Activated naive CD4-positive, alpha-beta T cell treated with anti-CD3 and anti-CD28 coated beads, Interleukin-2, amount 10 ng/mL, durations not matched to agents 7 days and 5 days (primary cell): ENCODE measurements around the gene SUPT3H.
"Not testable (repeated sequence)": the region's sequence is repeated elsewhere in the genome, so short reads cannot be mapped to it uniquely, and the experiment has no call there.

ENCODE experiments used
- CTCF ChIA-PET: fragments of 350-600 bp; sonication (Branson Sonifier 250); formaldehyde crosslinking; loops from one replicate; lab custom pipeline; 2021; ENCODE audit warnings: antibody characterized with exemption; lab: Charles Lee
- DNase-seq: peaks from one replicate; pipeline ENCODE4 v3.0.0-alpha.2; 2020
- H3K27ac Mint-ChIP-seq: one replicate; pipeline ENCODE4 v1.8.0; 2021; ENCODE audit warnings: mild to moderate bottlenecking, moderate library complexity, mixed read lengths
- H3K27me3 Mint-ChIP-seq: one replicate; pipeline ENCODE4 v1.8.0; 2021; ENCODE audit warnings: mild to moderate bottlenecking, mixed read lengths
- H3K36me3 Mint-ChIP-seq: one replicate; pipeline ENCODE4 v1.8.0; 2021; ENCODE audit warnings: mixed read lengths
- H3K4me1 Mint-ChIP-seq: one replicate; pipeline ENCODE4 v1.8.0; 2021; ENCODE audit warnings: mixed read lengths
- H3K4me3 Mint-ChIP-seq: one replicate; pipeline ENCODE4 v1.8.0; 2021; ENCODE audit warnings: mild to moderate bottlenecking, moderate library complexity, mixed read lengths
- H3K9me3 Mint-ChIP-seq: one replicate; pipeline ENCODE4 v1.8.0; 2021; ENCODE audit warnings: mixed read lengths

The SUPT3H gene

GRCh38 chr6:45185403-45186251 lies 192.1 kb downstream of the SUPT3H start:
- peaks cover 22% of the 10 kb centered on the region for H3K4me1 Mint-ChIP-seq
- no peak overlapping the region for H3K4me3 Mint-ChIP-seq
- H3K27me3 Mint-ChIP-seq, result no peaks in the 10 kb centered on the region
- H3K27ac Mint-ChIP-seq, result no peak overlapping the region
- no peak for DNase-seq
- H3K36me3 Mint-ChIP-seq, result peaks cover 3% of the 10 kb centered on the region
- CTCF ChIA-PET, result interaction anchor here (0.6 to 1.5 kb wide), 3 partner anchors 14 to 30 kb away, joined by 3 to 4 read pairs (median 3); no protein-coding TSS in a partner anchor
- peaks cover 5% of the 10 kb centered on the region for H3K9me3 Mint-ChIP-seq

- DNase-seq, result no peak
- CTCF ChIA-PET, result interaction anchor here (1.4 to 1.5 kb wide), 2 partner anchors 14 to 30 kb away, joined by 3 to 4 read pairs; no protein-coding TSS in a partner anchor
- Mint-ChIP-seq H3K9me3 (peaks cover 5% of the 10 kb centered on the region), H3K36me3 (peaks cover 3% of the 10 kb centered on the region), H3K27me3 (no peaks in the 10 kb centered on the region), H3K27ac (no peak overlapping the region), H3K4me3 (no peak overlapping the region), H3K4me1 (peaks cover 22% of the 10 kb centered on the region)
Observed at GRCh38 chr6:45184937-45185336, 192.8 kb downstream of the SUPT3H start.

DNA sequence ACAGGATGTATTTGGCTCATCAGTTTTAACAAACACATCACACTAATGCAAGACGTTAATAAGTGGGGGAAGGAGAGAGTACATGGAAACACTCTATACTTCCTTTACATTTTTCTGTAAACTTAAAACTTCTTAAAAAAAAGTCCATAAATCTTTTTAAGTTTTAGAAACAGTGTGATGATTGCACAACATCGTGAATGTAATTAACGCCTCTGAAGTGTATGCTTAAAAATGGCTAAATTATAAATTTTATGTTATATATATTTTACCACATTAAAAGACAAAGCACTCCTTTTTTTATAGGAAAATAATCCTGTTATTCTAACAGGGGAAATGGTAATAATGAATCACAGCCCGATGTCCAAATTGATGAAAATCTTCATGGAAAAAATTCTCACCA lies 193.7 kb downstream of the SUPT3H start:
- CTCF ChIA-PET, result no interaction called here

GRCh38 chr6:45176373-45176772 lies 201.4 kb downstream of the SUPT3H start:
- H3K27ac Mint-ChIP-seq, H3K27me3 Mint-ChIP-seq: not testable (repeated sequence)

More for the DNA sequence above, 193.7 kb downstream of the SUPT3H start:
- Mint-ChIP-seq H3K27ac (no peak overlapping the region), H3K4me3 (no peak overlapping the region), H3K36me3 (peaks cover 3% of the 10 kb centered on the region), H3K4me1 (peaks cover 22% of the 10 kb centered on the region), H3K9me3 (peaks cover 8% of the 10 kb centered on the region), H3K27me3 (no peaks in the 10 kb centered on the region)
- DNase-seq, result no peak

GRCh38 chr6:45175272-45175671 lies 202.5 kb downstream of the SUPT3H start:
- Mint-ChIP-seq H3K27me3 (no peaks in the 10 kb centered on the region), H3K9me3 (peaks cover 7% of the 10 kb centered on the region), H3K27ac (no peak overlapping the region), H3K4me1 (peaks cover 11% of the 10 kb centered on the region), H3K36me3 (peaks cover 7% of the 10 kb centered on the region), H3K4me3 (no peak overlapping the region)
- CTCF ChIA-PET, result no interaction called here
- no peak for DNase-seq

More at GRCh38 chr6:45176373-45176772, 201.4 kb downstream of the SUPT3H start:
- DNase-seq, H3K4me3 Mint-ChIP-seq, H3K9me3 Mint-ChIP-seq, H3K36me3 Mint-ChIP-seq, CTCF ChIA-PET: not testable (repeated sequence)
- H3K4me1 Mint-ChIP-seq, result peaks cover 11% of the 10 kb centered on the region

- no peak for DNase-seq
- H3K9me3 Mint-ChIP-seq, result peaks cover 4% of the 10 kb centered on the region
- peaks cover 7% of the 10 kb centered on the region for H3K36me3 Mint-ChIP-seq
- no peak overlapping the region for H3K4me3 Mint-ChIP-seq
- no peak overlapping the region for H3K27ac Mint-ChIP-seq
- H3K27me3 Mint-ChIP-seq, result no peaks in the 10 kb centered on the region
- H3K4me1 Mint-ChIP-seq, result peaks cover 11% of the 10 kb centered on the region
- CTCF ChIA-PET, result no interaction called here
Observed at GRCh38 chr6:45174045-45174444, 203.7 kb downstream of the SUPT3H start.

- H3K4me3 Mint-ChIP-seq, result no peak overlapping the region
- no peaks in the 10 kb centered on the region for H3K27me3 Mint-ChIP-seq
- H3K9me3 Mint-ChIP-seq, result peaks cover 6% of the 10 kb centered on the region
- peaks cover 7% of the 10 kb centered on the region for H3K4me1 Mint-ChIP-seq
- CTCF ChIA-PET, result interaction anchor here (1.1 kb wide), 1 partner anchor 14 kb away, joined by 3 read pairs; no protein-coding TSS in a partner anchor
- H3K27ac Mint-ChIP-seq, result no peak overlapping the region
- H3K36me3 Mint-ChIP-seq, result peaks cover 6% of the 10 kb centered on the region
- no peak for DNase-seq
Observed at GRCh38 chr6:45171380-45171779, 206.4 kb downstream of the SUPT3H start.

- H3K4me1 Mint-ChIP-seq, result peaks cover 3% of the 10 kb centered on the region
- DNase-seq, result no peak
- H3K27ac Mint-ChIP-seq, result no peak overlapping the region
- H3K27me3 Mint-ChIP-seq, result no peaks in the 10 kb centered on the region
- CTCF ChIA-PET, result no interaction called here
- peaks cover 4% of the 10 kb centered on the region for H3K9me3 Mint-ChIP-seq
- H3K36me3 Mint-ChIP-seq, result peaks cover 3% of the 10 kb centered on the region
- H3K4me3 Mint-ChIP-seq, result no peak overlapping the region
Observed at GRCh38 chr6:45170309-45170708, 207.4 kb downstream of the SUPT3H start.

- H3K4me1 Mint-ChIP-seq, result no peaks in the 10 kb centered on the region
- H3K9me3 Mint-ChIP-seq, result peaks cover 2% of the 10 kb centered on the region
- no peak overlapping the region for H3K4me3 Mint-ChIP-seq
- DNase-seq, result no peak
- no peaks in the 10 kb centered on the region for H3K36me3 Mint-ChIP-seq
- no peaks in the 10 kb centered on the region for H3K27me3 Mint-ChIP-seq
- CTCF ChIA-PET, result no interaction called here
- no peak overlapping the region for H3K27ac Mint-ChIP-seq
Observed at GRCh38 chr6:45169815-45170214, 207.9 kb downstream of the SUPT3H start.

DNA sequence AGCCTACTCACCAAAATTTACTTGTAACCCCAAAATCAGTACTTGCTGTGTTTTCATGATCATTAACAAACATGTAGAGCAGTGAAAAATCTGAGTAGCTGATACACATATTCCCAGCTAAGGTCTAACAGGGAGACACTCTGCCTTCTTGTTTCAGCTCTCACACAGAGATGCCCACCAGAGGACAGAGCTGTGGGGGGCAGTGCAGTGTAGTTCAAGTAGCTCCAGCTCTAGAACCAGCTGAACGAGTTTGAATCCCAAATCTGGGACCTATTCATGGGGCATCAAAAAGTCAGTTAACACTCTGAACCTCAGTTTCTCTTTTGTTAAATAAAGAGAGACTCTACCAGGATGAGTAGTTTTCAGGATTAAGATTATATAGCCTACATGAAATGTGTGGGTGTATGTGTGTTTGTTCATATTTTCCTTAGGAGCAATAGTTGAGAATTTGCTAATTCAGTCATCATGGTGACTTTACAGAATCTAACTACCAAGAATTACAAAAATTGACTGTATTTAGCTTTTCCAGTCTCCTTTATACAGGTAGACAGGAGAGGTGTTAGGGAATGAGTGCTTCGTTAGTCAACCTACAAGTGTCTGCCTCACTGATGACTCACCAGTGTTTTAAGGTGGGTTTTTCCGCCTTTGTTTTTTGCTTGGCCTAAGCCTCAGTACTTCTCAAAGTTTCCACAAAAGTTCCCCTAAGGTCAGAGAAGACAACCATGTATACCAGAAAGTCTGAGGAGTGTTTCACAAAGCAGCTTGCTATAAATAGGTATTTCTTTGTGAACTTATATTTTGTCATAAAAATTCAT lies 213.6 kb downstream of the SUPT3H start:
- CTCF ChIA-PET, result interaction anchor here (0.6 to 0.9 kb wide), 2 partner anchors 234 to 758 kb away, joined by 3 read pairs; no protein-coding TSS in a partner anchor
- Mint-ChIP-seq H3K9me3 (peaks cover 10% of the 10 kb centered on the region), H3K27me3 (no peaks in the 10 kb centered on the region), H3K4me3 (no peak overlapping the region), H3K36me3 (peaks cover 6% of the 10 kb centered on the region), H3K27ac (no peak overlapping the region), H3K4me1 (peaks cover 12% of the 10 kb centered on the region)
- DNase-seq, result no peak

DNA sequence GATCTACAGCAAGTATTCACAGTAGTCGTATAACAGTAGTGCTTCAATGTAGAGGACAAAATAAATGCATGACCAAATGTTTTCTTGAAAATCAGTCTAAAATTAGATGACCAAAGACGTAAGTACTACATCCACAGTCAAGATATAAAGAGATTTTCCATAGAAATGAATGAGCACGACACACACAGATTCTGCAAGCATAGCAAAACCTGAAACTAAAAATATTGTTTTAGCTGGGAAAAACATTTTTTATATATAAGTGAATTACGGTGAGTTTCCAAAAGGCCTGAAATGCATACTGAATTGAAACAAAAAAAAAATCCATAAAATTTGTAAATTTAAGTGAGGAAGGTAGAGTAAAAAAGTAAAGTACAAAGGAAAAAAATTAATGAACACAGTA lies 217.4 kb downstream of the SUPT3H start:
- Mint-ChIP-seq H3K27ac (no peak overlapping the region), H3K4me1 (peaks cover 26% of the 10 kb centered on the region), H3K27me3 (no peaks in the 10 kb centered on the region), H3K9me3 (peaks cover 13% of the 10 kb centered on the region), H3K4me3 (no peak overlapping the region), H3K36me3 (peaks cover 6% of the 10 kb centered on the region)
- CTCF ChIA-PET, result no interaction called here
- DNase-seq, result no peak

DNA sequence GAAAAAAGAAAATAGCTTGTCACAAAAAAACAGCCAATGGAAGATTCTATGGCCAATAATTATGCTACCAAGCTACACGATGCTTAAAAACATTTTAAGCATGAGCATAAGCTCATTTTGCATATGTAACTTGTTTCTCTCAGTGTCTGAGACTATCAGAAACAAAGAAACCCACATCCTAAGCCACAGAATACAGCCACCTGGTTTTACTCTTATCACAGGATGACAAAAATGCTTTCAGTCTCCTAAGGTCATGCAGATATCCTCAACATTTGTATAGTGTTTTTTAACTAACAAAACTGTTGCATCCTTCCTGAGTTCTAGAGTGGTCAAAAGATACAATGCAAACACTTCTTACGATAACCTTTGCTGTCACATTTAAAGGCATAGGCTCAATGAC lies 221.7 kb downstream of the SUPT3H start:
- peak overlapping the region; percentile 81 for H3K27ac Mint-ChIP-seq
- no peaks in the 10 kb centered on the region for H3K27me3 Mint-ChIP-seq
- peaks cover 31% of the 10 kb centered on the region for H3K4me1 Mint-ChIP-seq
- peaks cover 19% of the 10 kb centered on the region for H3K36me3 Mint-ChIP-seq
- DNase-seq, result peak; percentile 57
- no peak overlapping the region for H3K4me3 Mint-ChIP-seq
- CTCF ChIA-PET, result interaction anchor here (0.6 to 1.5 kb wide), 5 partner anchors 10 to 332 kb away, joined by 3 to 5 read pairs (median 4); no protein-coding TSS in a partner anchor
- peaks cover 19% of the 10 kb centered on the region for H3K9me3 Mint-ChIP-seq

DNA sequence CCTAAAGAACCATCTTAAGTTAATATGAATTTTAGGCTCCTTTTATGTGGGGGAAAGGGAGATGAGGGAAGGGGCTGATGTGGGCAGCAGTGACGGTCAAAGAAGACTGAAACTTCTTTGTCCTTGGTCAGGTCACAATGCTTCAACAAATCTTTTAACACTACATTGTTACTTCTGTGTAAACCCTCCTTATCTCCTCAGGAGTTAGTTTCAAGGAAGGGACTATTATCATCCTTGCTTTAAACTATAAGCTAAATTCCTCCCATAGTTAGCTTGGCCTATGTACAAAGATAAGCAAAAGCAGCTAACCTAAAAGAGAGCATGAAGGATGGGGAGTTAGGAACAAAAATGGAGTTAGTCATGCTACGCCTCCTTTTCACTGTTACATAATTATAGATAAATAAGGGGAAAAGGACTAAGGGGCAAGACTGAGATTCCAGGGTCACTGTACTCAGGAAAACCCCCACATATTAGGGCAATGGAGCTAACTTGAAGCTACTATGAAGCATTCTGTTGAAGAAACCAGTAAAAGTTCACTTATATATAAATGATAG lies 222.3 kb downstream of the SUPT3H start:
- H3K4me3 Mint-ChIP-seq, result no peak overlapping the region
- H3K27me3 Mint-ChIP-seq, result no peaks in the 10 kb centered on the region
- CTCF ChIA-PET, result interaction anchor here (1.2 to 1.5 kb wide), 3 partner anchors 30 to 155 kb away, joined by 3 to 5 read pairs (median 4); no protein-coding TSS in a partner anchor
- H3K27ac Mint-ChIP-seq, result peak overlapping the region; percentile 81
- peaks cover 15% of the 10 kb centered on the region for H3K36me3 Mint-ChIP-seq
- no peak for DNase-seq
- H3K9me3 Mint-ChIP-seq, result peaks cover 15% of the 10 kb centered on the region
- H3K4me1 Mint-ChIP-seq, result peaks cover 27% of the 10 kb centered on the region

DNA sequence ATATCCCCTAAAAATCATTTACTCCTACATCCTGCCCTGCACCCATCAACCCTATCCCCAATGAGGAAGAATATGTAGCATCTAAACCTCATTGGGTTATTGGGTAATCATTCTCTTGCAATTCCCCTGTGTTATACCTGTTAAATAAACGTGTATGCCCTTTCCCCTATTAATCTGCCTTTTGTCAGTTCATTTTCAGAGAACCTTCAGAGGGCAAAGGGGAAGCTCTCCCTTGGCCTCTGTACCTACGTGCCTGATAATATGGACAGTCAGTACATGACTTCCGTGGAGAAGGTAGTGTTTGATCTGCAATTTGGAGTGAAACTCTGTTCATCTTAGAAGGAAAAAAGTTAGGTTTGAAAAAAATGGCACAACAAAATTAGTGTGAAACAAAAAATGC lies 223.1 kb downstream of the SUPT3H start:
- no peak for DNase-seq
- Mint-ChIP-seq H3K9me3 (peaks cover 14% of the 10 kb centered on the region), H3K27ac (no peak overlapping the region)

More for the DNA sequence above, 223.1 kb downstream of the SUPT3H start:
- peaks cover 13% of the 10 kb centered on the region for H3K36me3 Mint-ChIP-seq
- H3K27me3 Mint-ChIP-seq, result no peaks in the 10 kb centered on the region
- CTCF ChIA-PET, result interaction anchor here (0.5 to 1.5 kb wide), 2 partner anchors 31 to 676 kb away, joined by 3 to 4 read pairs; no protein-coding TSS in a partner anchor
- H3K4me3 Mint-ChIP-seq, result no peak overlapping the region
- H3K4me1 Mint-ChIP-seq, result peaks cover 27% of the 10 kb centered on the region
